GM20431 (cell line): ENCODE data around the gene SLIT3.

Experiments used
- in situ Hi-C: fragments of 300-500 bp; cut with MseI, MboI; formaldehyde crosslinking; loops from one replicate; pipeline ENCODE4 v1.15.0; 2020; ENCODE audit warnings: low sequenced_read_pairs; ENCODE audit not compliant: unreplicated experiment

The SLIT3 gene

GRCh38 chr5:168723037-168723436 lies 577.9 kb downstream of the SLIT3 start:
- in situ Hi-C loops, result no loop called here

GRCh38 chr5:168721966-168722365 lies 579.0 kb downstream of the SLIT3 start:
- in situ Hi-C loops, result no loop called here

- in situ Hi-C loops, result no loop called here
Measured at GRCh38 chr5:168721002-168721753, 579.8 kb downstream of the SLIT3 start.

GRCh38 chr5:168720575-168720974 lies 580.4 kb downstream of the SLIT3 start:
- in situ Hi-C loops, result no loop called here

- in situ Hi-C loops, result no loop called here
Measured at GRCh38 chr5:168714046-168714445, 586.9 kb downstream of the SLIT3 start.

GRCh38 chr5:168713051-168713450 lies 587.9 kb downstream of the SLIT3 start:
- in situ Hi-C loops, result no loop called here

- in situ Hi-C loops, result no loop called here
Measured at GRCh38 chr5:168712280-168712924, 588.5 kb downstream of the SLIT3 start.

GRCh38 chr5:168710706-168711105 lies 590.2 kb downstream of the SLIT3 start:
- in situ Hi-C loops, result no loop called here

GRCh38 chr5:168707716-168708695 lies 592.9 kb downstream of the SLIT3 start:
- in situ Hi-C loops, result no loop called here

GRCh38 chr5:168706655-168707069 lies 594.3 kb downstream of the SLIT3 start:
- in situ Hi-C loops, result no loop called here

- in situ Hi-C loops, result no loop called here
Measured at GRCh38 chr5:168705321-168705720, 595.6 kb downstream of the SLIT3 start.

- in situ Hi-C loops, result no loop called here
Measured at GRCh38 chr5:168702511-168702910, 598.4 kb downstream of the SLIT3 start.

- in situ Hi-C loops, result no loop called here
Measured at GRCh38 chr5:168701641-168702040, 599.3 kb downstream of the SLIT3 start.

- in situ Hi-C loops, result loop anchor here (25.0 kb wide), 1 partner anchor 863 kb away; no protein-coding TSS in a partner anchor
Measured at GRCh38 chr5:168699002-168699401, 601.9 kb downstream of the SLIT3 start.

GRCh38 chr5:168697034-168697720 lies 603.8 kb downstream of the SLIT3 start:
- in situ Hi-C loops, result loop anchor here (25.0 kb wide), 1 partner anchor 865 kb away; no protein-coding TSS in a partner anchor

GRCh38 chr5:168696611-168697010 lies 604.3 kb downstream of the SLIT3 start:
- in situ Hi-C loops, result loop anchor here (25.0 kb wide), 1 partner anchor 866 kb away; no protein-coding TSS in a partner anchor

GRCh38 chr5:168695301-168695835 lies 605.6 kb downstream of the SLIT3 start:
- in situ Hi-C loops, result loop anchor here (25.0 kb wide), 1 partner anchor 867 kb away; no protein-coding TSS in a partner anchor

- in situ Hi-C loops, result loop anchor here (25.0 kb wide), 1 partner anchor 868 kb away; no protein-coding TSS in a partner anchor
Measured at GRCh38 chr5:168694289-168694688, 606.6 kb downstream of the SLIT3 start.

- in situ Hi-C loops, result loop anchor here (25.0 kb wide), 1 partner anchor 868 kb away; no protein-coding TSS in a partner anchor
Measured at GRCh38 chr5:168693883-168694282, 607.1 kb downstream of the SLIT3 start.
